ENCODE measurements around the gene MYEF2. TPM values are rescaled to one million over a fixed set of nuclear protein-coding genes. Genes with fewer than 3 reads are reported as not detected.

Gene MYEF2
- total and polyA plus RNA-seq, 2 of the 8 experiments (the other 6 are each of a cell fraction or from before 2014, with no cell fraction given) = 18.9 to 79.2 TPM

DNA sequence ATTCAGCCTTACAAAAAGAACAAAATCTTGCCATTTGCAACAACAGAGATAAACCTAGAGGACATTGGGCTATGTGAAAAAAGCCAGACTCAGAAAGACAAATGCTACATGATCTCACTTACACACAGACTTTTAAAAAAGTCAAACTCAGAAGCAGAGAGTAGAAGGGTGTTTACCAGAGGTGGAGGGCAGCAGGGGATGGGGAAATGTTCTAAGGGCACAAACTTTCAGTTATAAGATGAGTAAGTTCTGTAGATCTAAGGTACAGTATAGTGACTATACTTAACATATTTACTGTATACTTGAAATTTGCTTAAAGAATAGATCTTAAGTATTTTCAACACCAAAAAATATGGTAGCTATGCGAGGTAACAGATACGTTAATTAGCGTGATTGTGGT is 3.0 kb downstream of the MYEF2 start:
- no peak overlapping the region for H3K23ac ChIP-seq (ENCODE audit: insufficient read length)
- H3K79me2 ChIP-seq (ENCODE audit: control insufficient read depth in 1 of 2, insufficient read depth in 2 of 2, low read length in 2 of 2) = peaks cover 9 to 75% of the 10 kb centered on the region in 2 experiments; a peak in 3 of 4 replicates
- H3K79me1 ChIP-seq (ENCODE audit: low read depth, low read length) = peaks cover 2% of the 10 kb centered on the region; the same call in 1 of the 2 replicates
- H3K14ac ChIP-seq (ENCODE audit: insufficient read length) = no peak overlapping the region
- no peak overlapping the region for H3K27ac ChIP-seq (ENCODE audit: low read depth, low read length)
- H2BK12ac ChIP-seq (ENCODE audit: low read depth, low read length) = no peak overlapping the region
- CTCF ChIA-PET (ENCODE audit: partially characterized antibody) = interaction anchor here (0.7 kb wide), 1 partner anchor 13 kb away, joined by 3 read pairs; no protein-coding TSS in a partner anchor
- TF ChIP-seq YY1 (IDR thresholded peaks at IDR 0.05; ENCODE audit: low read depth, low read length) = no peak
- no peak for TF ChIP-seq HDAC6 (IDR thresholded peaks at IDR 0.05; ENCODE audit: low read depth, low read length)
- no peak for TF ChIP-seq TAF1 (IDR thresholded peaks at IDR 0.05; ENCODE audit: low read depth, low read length)
- TF ChIP-seq RFX5 (IDR thresholded peaks at IDR 0.05; ENCODE audit: borderline replicate concordance, low read depth, low read length) = no peak
- TF ChIP-seq, protein P1, sequence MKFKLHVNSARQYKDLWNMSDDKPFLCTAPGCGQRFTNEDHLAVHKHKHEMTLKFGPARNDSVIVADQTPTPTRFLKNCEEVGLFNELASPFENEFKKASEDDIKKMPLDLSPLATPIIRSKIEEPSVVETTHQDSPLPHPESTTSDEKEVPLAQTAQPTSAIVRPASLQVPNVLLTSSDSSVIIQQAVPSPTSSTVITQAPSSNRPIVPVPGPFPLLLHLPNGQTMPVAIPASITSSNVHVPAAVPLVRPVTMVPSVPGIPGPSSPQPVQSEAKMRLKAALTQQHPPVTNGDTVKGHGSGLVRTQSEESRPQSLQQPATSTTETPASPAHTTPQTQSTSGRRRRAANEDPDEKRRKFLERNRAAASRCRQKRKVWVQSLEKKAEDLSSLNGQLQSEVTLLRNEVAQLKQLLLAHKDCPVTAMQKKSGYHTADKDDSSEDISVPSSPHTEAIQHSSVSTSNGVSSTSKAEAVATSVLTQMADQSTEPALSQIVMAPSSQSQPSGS (IDR thresholded peaks at IDR 0.05; ENCODE audit: low read length) = no peak
- no peak for TF ChIP-seq CREB1 (IDR thresholded peaks at IDR 0.05)
- no peak for TF ChIP-seq JUND (IDR thresholded peaks at IDR 0.05; ENCODE audit: low read length)
- H4K91ac ChIP-seq (replicated peaks; ENCODE audit: insufficient read length, low read length) = no peak overlapping the region
- H2BK120ac ChIP-seq (replicated peaks; ENCODE audit: low read depth, low read length) = no peak overlapping the region
- H3K23me2 ChIP-seq (ENCODE audit: low read depth, low read length) = no peaks in the 10 kb centered on the region
- H3K4ac ChIP-seq (replicated peaks; ENCODE audit: insufficient read length, low read depth, low read length) = no peak overlapping the region
- no peak overlapping the region for H2AK5ac ChIP-seq (ENCODE audit: low read depth, low read length)
- 0 out of 4 replicates have a peak overlapping the region, but pooled peaks of 1 of the 2 experiments have one; percentile 20 for H3K4me2 ChIP-seq (ENCODE audit: insufficient read depth in 1 of 2, low read depth in 2 of 2, low read length in 2 of 2)
- no peaks in the 10 kb centered on the region for H3K27me3 ChIP-seq (replicated peaks in 1 of 4; ENCODE audit: control insufficient read depth in 3 of 4, extremely low read depth in 1 of 4, insufficient read depth in 3 of 4, low read length in 3 of 4)
- H2BK20ac ChIP-seq (ENCODE audit: low read length) = no peak overlapping the region
- H2BK5ac ChIP-seq (ENCODE audit: low read depth, low read length) = no peak overlapping the region
- no peaks in the 10 kb centered on the region for H3K9me3 ChIP-seq (ENCODE audit: insufficient read depth in 2 of 2, low read depth in 1 of 2, low read length in 1 of 2)
- no peak overlapping the region for H3K56ac ChIP-seq (replicated peaks; ENCODE audit: insufficient read length, low read depth, low read length)
- no peak overlapping the region for H2BK15ac ChIP-seq (ENCODE audit: low read length)
- H3K18ac ChIP-seq (ENCODE audit: extremely low read depth, low read length) = no peak overlapping the region
- POLR2A ChIA-PET (ENCODE audit: partially characterized antibody) = interaction anchor here (1.0 kb wide), 1 partner anchor 162 kb away, joined by 3 read pairs; no protein-coding TSS in a partner anchor
- no peak overlapping the region for H4K5ac ChIP-seq (ENCODE audit: insufficient read length, low read depth, low read length)
- no peaks in the 10 kb centered on the region for H4K20me1 ChIP-seq (replicated peaks in 1 of 2; ENCODE audit: control insufficient read depth in 1 of 2, insufficient read depth in 2 of 2, low read length in 2 of 2)
- peaks cover 0 to 13% (median 1%) of the 10 kb centered on the region in 4 experiments; a peak in 2 of 7 replicates for H3K4me1 ChIP-seq (replicated peaks in 1 of 4; ENCODE audit: control insufficient read depth in 3 of 4, insufficient read depth in 4 of 4, low read length in 3 of 4)
- no peak overlapping the region for H3K4me3 ChIP-seq (ENCODE audit: extremely low read depth in 1 of 4, insufficient read depth in 2 of 4, low read depth in 3 of 4, low read length in 4 of 4)
- H2AFZ ChIP-seq (ENCODE audit: low read length) = no peak overlapping the region
- H4K8ac ChIP-seq (ENCODE audit: extremely low read depth, insufficient read depth, low read length) = no peak overlapping the region
- H3K9ac ChIP-seq (replicated peaks in 1 of 4; ENCODE audit: extremely low read depth in 1 of 4, low read depth in 3 of 4, low read length in 3 of 4) = no peak overlapping the region
- FAIRE-seq (no peak), DNase-seq (ENCODE audit: low read depth in 1 of 2, low spot score in 2 of 2) (no peak)
- 92% methylated on average over 3 of the region's 3 CpGs; no CpG with 5 or more reads in 1 of the 2 experiments for WGBS, 2 experiments (ENCODE audit: extremely low coverage in 1 of 2, insufficient coverage in 1 of 2, insufficient read length in 1 of 2, insufficient replicate concordance in 2 of 2, low coverage in 1 of 2, low lambda C conversion rate in 2 of 2, missing lambda C conversion rate in 1 of 2)
- no peaks in the 10 kb centered on the region for H3K36me3 ChIP-seq (ENCODE audit: control insufficient read depth in 2 of 4, insufficient read depth in 4 of 4, low read length in 3 of 4)
